AG09309 (cell line): ENCODE measurements around the gene NMNAT2.

ENCODE experiments used
- DNase-seq: peaks from one replicate; pipeline ENCODE4 v3.0.0-alpha.2; 2010; ENCODE audit warnings: low read depth
- H3K4me3 ChIP-seq: 2 replicates; pipeline ENCODE4 v1.5.1; 2011; ENCODE audit warnings: mild to moderate bottlenecking, low read depth, low read length, moderate library complexity; ENCODE audit not compliant: control insufficient read depth
- TF ChIP-seq, protein P1 (sequence below): IDR thresholded peaks from 2 replicates; pipeline ENCODE4 v1.5.1; 2011; ENCODE audit warnings: mild to moderate bottlenecking, low read depth, low read length, inconsistent platforms; ENCODE audit not compliant: insufficient read depth, control insufficient read depth; ENCODE audit errors: missing control alignments

NMNAT2 gene

DNA sequence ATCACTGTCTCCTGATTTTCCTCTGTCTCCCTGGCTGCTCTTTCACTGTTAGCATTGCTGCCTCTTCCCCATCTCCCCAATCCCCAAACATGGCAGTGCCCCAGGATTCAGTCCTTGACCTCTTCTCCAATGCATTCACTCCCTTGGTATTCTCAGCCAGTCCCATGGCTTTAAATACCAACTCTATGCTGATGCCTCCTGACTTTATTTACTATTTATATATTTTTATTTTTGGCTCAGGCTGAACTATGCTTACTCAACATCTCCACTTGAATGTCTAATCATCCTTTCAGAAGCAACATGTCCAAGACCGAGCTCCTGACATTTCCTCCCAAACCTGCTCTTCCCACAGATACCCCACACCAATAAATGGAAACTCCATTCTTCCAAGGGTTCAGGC is 26.3 kb downstream of the NMNAT2 start:
- TF ChIP-seq, protein P1, sequence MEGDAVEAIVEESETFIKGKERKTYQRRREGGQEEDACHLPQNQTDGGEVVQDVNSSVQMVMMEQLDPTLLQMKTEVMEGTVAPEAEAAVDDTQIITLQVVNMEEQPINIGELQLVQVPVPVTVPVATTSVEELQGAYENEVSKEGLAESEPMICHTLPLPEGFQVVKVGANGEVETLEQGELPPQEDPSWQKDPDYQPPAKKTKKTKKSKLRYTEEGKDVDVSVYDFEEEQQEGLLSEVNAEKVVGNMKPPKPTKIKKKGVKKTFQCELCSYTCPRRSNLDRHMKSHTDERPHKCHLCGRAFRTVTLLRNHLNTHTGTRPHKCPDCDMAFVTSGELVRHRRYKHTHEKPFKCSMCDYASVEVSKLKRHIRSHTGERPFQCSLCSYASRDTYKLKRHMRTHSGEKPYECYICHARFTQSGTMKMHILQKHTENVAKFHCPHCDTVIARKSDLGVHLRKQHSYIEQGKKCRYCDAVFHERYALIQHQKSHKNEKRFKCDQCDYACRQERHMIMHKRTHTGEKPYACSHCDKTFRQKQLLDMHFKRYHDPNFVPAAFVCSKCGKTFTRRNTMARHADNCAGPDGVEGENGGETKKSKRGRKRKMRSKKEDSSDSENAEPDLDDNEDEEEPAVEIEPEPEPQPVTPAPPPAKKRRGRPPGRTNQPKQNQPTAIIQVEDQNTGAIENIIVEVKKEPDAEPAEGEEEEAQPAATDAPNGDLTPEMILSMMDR: no peak
- DNase-seq: no peak
- no peak overlapping the region for H3K4me3 ChIP-seq

DNA sequence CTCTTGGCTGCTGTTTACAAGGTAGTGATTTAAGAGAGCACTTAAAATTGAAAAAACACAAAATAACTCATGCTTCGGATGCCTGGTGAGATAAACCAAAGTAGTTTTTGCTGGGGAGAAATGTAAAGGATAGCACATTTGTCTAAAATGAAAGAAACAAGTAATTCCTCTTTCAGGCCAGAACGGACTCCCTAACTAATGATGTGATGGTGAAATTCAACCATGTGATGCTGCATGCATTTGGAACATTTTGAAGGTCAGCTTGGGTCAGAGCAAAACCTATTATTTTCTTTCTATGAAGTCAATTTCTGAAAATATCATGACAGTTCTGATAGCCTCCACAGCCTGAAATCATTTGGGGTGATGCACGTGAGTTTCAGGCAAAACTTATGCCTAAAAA is 27.6 kb downstream of the NMNAT2 start:
- DNase-seq: no peak
- H3K4me3 ChIP-seq: no peak overlapping the region
- TF ChIP-seq, protein P1: no peak

DNA sequence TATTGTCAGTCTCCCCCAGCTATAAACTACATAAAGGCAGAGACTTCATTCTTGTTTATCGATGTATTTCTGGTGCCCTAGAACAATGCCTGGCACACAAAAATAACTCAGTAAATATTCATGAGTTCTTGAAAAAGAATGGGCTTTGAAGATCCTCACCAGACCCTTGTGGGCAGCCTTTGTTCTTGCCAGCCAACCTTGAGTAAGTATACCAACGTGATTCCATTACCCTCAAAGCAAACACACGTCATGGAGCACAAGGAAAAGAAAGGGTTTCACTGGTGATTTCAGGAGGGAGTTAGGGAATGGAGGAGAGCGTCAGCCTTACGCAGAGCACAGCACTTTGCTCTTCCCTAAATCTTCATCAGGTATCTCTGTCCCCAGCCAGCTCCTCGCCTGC is 29.4 kb downstream of the NMNAT2 start:
- TF ChIP-seq, protein P1: no peak
- DNase-seq: no peak
- no peak overlapping the region for H3K4me3 ChIP-seq

DNA sequence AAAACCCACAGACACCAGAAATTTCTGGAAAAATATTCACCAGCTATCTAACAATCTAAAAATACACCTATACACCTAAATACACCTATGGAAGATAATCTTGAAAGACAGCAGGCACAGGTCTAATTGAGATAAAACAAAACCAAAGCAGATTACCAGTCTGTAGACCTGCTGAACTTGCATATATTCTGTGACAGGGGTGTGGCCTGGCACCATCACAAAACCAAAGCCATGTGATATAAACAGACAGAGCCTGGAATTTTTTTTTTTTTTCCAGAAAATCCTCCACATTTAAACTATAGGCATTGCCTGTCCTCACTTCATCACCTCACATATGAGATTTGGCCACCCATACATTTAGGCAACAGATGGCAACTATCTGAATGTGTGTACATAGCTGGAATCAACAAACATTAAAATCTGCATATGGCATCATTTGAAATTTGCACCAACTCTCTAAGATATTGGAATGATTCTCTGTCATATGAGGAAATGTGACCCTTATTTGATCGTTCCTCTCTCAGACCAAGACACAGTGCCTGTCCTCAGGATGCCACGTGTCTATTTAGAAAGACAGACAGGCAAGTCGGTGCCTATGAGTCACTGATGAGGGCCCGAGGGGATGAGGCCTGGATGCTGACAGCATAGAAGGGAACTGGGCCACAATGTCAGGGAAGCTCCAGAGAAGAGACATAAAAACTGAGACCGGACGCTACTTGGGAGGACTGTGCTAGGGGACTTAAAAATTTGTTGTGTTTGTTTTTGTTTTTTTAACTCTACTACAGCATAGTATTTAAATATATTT is 32.6 kb downstream of the NMNAT2 start:
- TF ChIP-seq, protein P1: no peak
- no peak overlapping the region for H3K4me3 ChIP-seq
- DNase-seq: no peak

DNA sequence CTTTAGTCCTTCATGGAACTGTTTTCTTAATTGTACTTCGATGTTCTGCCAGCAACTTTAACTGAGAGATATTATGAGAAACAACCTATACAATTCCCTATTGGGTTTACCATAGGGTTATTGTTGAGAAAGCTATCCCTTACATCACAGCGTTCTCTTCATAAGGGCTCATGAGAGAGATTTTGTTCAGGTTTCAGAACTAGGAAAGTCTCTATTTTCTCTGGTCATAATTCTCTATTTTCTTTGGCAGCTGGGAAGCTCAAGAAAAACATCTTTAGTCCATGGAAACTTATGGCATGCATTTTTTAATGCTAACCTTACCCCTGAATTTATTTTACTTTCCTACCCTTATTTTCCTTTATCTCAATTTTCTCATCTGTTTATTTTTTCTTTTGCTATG is 38.2 kb downstream of the NMNAT2 start:
- TF ChIP-seq, protein P1: no peak
- H3K4me3 ChIP-seq: no peak overlapping the region
- no peak for DNase-seq

DNA sequence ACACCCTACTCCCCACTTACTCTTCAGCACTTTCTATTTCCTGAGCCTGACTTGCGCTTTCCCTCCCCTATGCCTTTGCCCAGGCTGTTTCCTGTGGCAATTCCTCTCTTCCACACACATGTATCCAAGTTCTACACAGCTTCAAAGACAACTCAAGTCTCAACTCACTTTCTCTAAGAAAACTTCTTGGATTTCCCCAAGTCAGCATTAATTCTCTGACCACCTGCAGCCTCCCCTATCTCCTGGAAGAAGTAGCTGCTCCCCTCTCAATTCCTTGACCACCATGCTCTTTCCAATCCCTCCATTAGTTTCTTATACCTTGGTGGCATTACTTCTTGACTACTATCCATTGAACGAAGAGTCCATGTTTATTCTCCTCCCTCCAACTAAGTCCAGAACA is 42.8 kb downstream of the NMNAT2 start:
- DNase-seq: no peak
- TF ChIP-seq, protein P1: no peak
- H3K4me3 ChIP-seq: no peak overlapping the region
